ENCODE results near the gene TRPT1.

The TRPT1 gene

DNA sequence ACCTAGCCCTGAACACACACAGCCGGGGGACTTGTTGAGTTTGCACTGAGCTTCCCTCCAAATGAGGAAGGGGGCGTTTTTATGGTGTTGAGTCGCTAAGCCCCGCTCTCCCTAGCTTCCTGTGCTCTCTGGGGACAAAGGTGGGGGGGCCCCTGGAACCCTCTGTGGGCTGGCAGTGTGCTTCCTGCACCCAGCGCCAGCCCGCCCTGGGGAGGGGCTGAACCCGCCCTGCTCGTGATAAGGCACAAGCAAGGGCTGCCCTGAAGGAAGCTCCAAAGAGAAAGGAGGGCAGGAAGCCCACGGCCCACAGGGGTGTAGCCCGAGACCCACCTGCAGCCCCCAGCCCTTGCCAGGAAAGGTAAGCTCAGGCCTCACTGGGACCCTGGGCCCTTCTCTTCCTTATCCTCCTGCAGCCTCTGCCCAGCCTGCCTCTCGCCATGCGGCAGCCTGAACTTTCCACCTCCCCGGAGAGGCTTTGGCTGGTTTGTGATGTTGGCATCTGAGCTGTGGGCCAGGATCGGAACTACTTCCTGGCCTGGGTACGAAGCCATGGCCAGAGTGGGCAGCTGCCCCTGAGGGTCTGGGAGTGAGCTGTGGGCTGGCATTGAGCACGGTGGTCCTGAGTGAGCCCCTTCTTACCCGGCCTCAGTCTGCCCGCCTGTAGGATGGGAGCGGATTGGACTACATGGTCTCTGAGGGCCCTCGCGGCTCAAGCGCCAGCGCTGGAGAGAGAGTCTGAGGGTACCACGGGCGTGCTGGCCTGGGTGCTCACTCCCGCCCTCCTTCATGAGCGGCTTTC lies 19.3 kb downstream of the TRPT1 start, which contains the start of gene FERMT3:
Gene FERMT3 (plus strand): TSS at position 265 of the 799 bp plus-strand sequence. CDS start 644 bp downstream, outside the sequence.
- DNase-seq, result peak; percentile 72

- peak; percentile 91 for DNase-seq
These were observed 21.5 kb downstream of the TRPT1 start for GRCh38 chr11:64204464-64204989.

DNA sequence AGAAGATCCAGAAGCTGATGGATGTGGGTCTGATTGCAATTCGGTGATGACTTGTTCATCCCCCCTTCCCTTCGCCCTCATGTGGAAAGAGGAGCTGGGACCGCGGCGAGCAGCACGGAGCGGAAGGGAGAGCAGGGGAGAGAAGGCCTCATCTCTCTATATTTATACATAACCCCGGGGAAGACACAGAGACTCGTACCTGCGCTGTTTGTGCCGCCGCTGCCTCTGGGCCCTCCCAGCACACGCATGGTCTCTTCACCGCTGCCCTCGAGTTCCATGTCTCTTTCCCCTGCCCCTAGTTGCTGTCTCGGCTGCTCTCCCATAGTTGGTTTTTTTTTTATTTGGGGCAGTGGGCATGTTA lies 21.9 kb downstream of the TRPT1 start:
- DNase-seq, result no peak

GRCh38 chr11:64203421-64204079 lies 22.4 kb downstream of the TRPT1 start:
- DNase-seq, result no peak

- DNase-seq, result no peak
These were observed 23.0 kb downstream of the TRPT1 start for GRCh38 chr11:64202992-64203391.

- no peak for DNase-seq
These were observed 24.4 kb downstream of the TRPT1 start for GRCh38 chr11:64201543-64201942.

DNA sequence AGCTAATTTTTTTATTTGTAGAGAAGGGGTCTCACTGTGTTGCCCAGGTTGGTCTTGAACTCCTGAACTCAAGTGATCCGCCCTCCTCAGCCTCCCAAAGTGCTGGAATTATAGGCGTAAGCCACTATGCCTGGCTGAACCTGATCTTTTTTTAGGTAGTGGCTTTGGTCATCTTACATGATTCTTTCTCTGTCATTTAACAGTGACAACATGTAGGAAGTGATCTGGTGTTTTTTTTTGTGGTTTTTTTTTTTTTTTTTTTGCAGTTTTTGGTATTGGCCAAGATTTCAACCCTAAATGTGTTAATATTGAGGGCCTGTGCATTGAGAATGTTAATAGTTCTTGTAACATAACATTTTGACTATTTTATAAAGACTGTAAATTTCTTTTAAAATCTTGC lies 27.5 kb downstream of the TRPT1 start:
- peak; percentile 33 for DNase-seq

- DNase-seq, result peak; percentile 60
These were observed 29.4 kb downstream of the TRPT1 start for GRCh38 chr11:64196626-64197025.

DNA sequence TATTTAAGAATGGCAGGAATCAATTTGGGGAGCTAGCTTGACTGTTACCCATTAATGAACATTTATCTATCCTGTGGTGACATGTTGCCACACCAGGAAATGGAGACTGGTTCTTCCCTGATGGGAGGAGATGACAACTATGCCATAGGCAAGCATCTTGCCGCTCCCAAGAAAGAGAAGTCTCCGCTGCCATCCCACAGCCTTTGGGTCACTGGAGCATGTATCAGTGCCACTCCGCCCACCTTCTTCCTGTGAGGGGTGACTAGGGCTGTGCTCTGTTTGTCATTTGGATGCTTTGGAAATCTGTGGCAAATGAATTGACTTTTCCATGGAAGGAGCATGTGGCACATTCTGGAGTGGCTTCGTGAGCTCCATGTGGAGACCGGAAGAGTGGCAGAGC lies 33.6 kb downstream of the TRPT1 start:
- peak; percentile 82 for DNase-seq

- no peak for DNase-seq
These were observed 39.4 kb downstream of the TRPT1 start for GRCh38 chr11:64186492-64187165.

GRCh38 chr11:64185693-64186491 lies 40.1 kb downstream of the TRPT1 start, which contains the start of gene STIP1:
TSS of gene STIP1 (plus strand) at chr11:64186171. CDS start at chr11:64186262, 91 bp downstream.
- DNase-seq, result peak; percentile 100

DNA sequence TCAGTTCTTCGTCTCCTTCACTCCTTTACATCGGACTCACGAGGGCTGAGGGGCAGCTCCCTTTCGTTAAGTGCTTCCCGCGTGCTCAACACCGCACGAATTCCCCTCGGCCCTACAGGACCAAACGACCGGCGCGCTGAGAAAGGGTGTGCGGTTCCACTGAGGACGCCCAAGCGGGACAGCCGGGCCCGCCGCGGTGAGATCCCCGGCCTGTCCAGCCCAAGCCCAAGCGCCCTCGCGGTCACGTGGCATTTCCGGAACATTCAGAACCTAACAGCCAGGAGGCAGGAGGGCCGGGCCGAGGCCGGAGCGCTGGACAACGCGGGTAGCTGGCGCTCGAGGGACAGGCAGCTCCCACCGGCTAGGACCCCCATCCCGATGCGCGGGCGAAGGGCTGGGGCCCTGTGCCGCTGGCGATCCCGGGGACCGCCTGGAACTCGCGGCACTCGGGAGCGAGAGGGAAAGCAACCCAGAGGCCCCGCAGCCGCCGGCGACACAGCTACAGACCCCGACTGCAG lies 40.8 kb downstream of the TRPT1 start:
- peak; percentile 86 for DNase-seq

- DNase-seq, result no peak
These were observed 42.1 kb downstream of the TRPT1 start for GRCh38 chr11:64183890-64184289.

DNA sequence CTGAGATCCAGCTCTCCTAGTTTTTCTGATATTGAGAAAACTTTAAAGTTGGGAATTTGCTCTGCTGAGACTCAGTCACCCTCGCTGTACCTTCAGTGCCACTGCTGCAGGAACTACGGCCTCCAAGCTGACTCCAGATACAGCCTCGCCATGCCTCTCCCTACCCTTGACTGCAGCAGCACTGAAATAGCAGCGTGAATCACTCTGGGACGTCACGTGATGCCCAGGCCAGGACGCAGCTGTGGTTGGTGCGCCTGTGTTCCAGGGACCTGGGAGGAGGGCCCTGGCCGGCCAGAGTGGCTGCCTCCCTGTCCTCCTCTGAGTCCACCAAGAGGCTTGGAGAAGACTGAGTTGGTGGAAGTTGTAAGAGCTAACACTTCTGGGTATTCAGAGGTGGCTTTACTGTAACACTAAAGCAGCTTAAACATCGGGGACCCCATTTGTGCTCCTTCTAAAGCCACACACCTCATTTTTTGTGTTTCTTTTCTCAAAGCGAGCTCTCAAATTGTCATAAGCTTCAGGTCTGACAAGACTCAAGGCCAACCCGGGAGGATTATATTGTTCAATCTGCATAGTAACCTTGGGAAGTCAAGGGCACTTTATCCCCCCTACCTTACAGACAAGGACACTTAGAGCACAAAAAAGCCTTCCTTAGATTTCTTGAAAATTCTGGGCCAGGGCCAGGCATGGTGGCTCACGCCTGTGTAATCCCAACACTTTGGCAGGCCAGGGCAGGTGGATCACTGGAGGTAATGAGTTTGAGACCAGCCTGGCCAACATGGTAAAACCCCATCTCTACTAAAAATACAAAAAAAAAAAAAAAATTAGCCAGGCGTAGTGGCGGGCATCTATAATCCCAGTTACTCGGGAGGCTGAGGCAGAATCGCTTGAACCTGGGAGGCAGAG lies 44.2 kb downstream of the TRPT1 start:
- peak; percentile 91 for DNase-seq

DNA sequence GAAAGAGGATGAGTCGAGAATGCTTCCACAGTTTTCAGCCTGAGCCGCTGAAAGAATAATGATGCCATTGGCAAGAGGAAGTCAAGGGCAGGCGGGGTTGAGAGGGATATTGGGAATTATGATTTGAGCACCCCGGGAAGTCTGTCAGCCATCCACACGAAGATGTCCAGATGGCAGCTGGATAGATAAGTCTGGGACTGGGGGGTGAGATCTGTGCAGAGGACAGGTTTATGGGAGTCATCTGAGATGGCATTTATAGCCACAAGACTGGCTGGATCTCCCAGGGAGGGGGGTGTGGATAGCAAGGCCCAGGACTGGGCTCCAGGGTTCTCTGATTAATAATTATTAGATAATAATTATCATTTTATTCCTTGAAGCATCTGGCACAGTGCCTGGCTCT lies 45.1 kb downstream of the TRPT1 start:
- no peak for DNase-seq

DNA sequence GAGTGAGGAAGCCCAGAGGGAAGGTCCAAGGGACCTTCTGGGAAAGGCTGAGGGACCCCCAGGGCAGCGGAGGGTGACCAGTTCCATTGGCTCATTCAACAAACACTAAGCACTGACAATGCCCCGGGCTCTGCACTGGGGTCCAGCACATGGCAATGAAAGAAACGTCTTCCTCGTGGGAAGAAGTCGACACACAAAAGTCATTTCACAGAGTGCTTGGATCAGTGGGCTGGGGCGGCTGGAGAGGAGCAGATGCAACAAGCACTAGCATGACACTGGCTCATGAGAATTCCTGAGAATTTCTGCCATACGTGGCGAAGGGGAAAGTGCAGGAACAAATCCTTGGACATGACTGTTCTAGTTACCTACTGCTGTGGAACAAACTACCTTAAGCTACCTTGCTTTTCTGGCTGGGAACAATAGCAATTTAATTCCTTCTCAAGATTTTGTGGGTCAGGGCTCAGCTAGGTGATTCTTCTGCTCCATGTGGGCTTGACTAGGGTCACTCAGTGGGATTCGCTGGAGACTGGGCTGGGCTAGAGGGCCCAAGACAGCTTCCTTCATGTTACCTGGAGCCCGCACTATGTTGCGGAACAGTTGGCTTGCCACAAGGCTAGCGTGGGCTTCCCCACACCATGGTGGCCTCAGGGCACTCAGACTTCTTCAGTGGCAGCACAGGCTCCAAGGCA lies 46.9 kb downstream of the TRPT1 start:
- DNase-seq, result no peak

DNA sequence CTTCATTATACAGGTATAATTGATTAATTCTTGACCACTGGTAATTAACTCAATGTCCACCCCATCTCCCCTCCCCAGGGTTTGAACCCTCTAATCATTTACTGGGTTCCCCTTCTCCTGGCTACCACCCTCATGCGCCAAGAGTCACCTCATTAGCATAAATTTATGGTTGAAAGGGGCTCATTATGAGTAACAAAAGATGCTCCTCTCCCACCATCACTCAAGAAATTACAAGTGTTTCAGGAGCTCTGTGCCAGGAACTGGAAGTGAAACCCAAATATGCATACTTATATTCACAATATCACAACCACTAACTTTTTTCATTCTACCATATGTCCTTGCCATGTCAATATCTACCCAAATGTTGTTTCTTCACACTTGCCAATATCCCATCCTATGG lies 47.8 kb downstream of the TRPT1 start:
- no peak for DNase-seq

DNA sequence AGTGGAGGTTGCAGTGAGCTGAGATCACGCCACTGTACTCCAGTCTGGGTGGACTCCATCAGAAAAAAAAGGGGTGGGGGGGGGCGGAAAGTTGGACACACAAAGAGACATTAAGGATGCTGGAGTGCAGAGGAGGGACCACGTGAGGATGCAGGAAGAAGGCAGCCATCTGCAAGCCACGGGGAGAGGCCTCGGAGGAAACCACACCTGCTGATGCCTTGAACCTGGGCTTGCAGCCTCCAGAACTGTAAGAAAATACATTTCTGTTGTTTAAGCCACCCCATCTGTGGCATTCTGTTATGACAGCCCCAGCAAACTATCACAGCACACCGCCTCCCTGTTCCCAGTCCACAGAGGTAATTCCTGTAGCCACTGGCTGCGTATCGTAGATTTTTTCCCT lies 49.2 kb downstream of the TRPT1 start:
- no peak for DNase-seq

Measured in suppressor macrophage treated with lipopolysaccharide for 4 hours (primary cell).